ENCODE data around the gene TRIM54. TPM values are rescaled to one million over a fixed set of nuclear protein-coding genes. Genes with fewer than 3 reads are reported as not detected.

TRIM54 gene
- total RNA-seq, 1 donor from 2014 or later, result not detected

DNA sequence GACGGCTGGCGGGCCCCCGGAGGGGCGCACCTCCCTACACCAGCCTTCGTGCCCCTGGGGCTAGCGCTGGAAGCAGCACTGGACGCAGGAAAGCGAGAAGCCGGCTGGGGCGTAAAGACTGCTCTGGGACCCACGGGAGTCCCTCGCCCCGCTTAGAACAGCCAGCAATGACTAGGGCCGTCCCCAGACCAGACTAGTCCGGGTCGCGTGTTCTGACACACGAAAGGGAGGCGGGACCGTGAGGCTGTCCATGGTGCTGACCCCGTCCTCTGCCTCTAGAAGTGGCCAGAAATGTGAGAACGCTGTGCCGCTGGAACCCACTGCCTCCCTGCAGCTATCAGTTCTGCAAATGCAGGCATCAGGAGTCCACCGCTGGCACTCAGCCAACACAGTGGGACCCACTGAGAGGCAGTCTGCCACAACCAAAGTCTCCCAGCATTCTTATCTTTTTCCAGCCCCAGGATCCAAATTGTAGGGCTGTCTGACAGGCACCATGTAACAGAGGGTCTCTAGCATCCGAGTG lies 26.2 kb downstream of the TRIM54 start, which contains the start of gene UCN:
Gene UCN (minus strand): TSS at position 87 of the 523 bp plus-strand sequence. CDS start 550 bp downstream, outside the sequence.
- Mint-ChIP-seq H3K27me3 (ENCODE audit: insufficient read depth, low read depth) (peaks cover 31% of the 10 kb centered on the region), H3K4me1 (no peaks in the 10 kb centered on the region), H3K9me3 (no peaks in the 10 kb centered on the region), H3K4me3 (peak within 1 kb of the TSS; percentile 30), H3K36me3 (peaks cover 5% of the 10 kb centered on the region), H3K27ac (no peak within 1 kb of the TSS)
- H3K4me1 ChIP-seq, result peaks cover 12% of the 10 kb centered on the region
- no peaks in the 10 kb centered on the region for H3K79me2 ChIP-seq (ENCODE audit: low read depth)
- TF ChIP-seq EZH2 (IDR thresholded peaks at IDR 0.05), result no peak
- TF ChIP-seq, protein P1, sequence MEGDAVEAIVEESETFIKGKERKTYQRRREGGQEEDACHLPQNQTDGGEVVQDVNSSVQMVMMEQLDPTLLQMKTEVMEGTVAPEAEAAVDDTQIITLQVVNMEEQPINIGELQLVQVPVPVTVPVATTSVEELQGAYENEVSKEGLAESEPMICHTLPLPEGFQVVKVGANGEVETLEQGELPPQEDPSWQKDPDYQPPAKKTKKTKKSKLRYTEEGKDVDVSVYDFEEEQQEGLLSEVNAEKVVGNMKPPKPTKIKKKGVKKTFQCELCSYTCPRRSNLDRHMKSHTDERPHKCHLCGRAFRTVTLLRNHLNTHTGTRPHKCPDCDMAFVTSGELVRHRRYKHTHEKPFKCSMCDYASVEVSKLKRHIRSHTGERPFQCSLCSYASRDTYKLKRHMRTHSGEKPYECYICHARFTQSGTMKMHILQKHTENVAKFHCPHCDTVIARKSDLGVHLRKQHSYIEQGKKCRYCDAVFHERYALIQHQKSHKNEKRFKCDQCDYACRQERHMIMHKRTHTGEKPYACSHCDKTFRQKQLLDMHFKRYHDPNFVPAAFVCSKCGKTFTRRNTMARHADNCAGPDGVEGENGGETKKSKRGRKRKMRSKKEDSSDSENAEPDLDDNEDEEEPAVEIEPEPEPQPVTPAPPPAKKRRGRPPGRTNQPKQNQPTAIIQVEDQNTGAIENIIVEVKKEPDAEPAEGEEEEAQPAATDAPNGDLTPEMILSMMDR (IDR thresholded peaks at IDR 0.05), result no peak
- no peak for TF ChIP-seq EZH2phosphoT487 (IDR thresholded peaks at IDR 0.05)
- H3K27ac ChIP-seq, result no peak within 1 kb of the TSS
- no peaks in the 10 kb centered on the region for H3K36me3 ChIP-seq
- peak within 1 kb of the TSS; percentile 70 for H3K4me2 ChIP-seq
- peaks cover 12% of the 10 kb centered on the region for H3F3A ChIP-seq (ENCODE audit: low read depth)
- no peak within 1 kb of the TSS for H2AFZ ChIP-seq (replicated peaks)
- peaks cover 40% of the 10 kb centered on the region for H4K20me1 ChIP-seq (ENCODE audit: low read depth)
- DNase-seq (ENCODE audit: low spot score), result peak; percentile 88
- no peak within 1 kb of the TSS for H3K9ac ChIP-seq
- H3K27me3 ChIP-seq, result peaks cover 49% of the 10 kb centered on the region
- no peaks in the 10 kb centered on the region for H3K9me3 ChIP-seq (ENCODE audit: low read depth)
- H3K4me3 ChIP-seq, result peak within 1 kb of the TSS; percentile 17

DNA sequence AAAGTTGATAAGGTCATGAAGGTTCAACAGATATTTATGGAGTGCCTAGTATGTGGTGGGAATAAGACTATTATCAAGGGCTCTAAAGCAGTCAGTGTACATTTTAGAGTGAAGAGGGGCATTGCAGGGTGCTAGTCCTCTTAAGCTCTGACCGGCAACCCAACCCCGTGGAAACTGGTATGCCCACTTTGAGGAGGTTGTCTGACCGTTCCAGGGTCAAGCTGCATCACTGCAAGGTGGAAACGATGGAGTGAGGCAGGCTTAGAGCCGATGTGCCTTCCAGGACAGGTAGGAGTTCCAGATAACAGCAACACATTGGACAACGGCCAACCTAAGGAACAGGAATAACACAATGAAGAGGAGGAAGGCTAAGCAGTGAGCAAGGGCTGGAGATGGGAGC lies 27.4 kb downstream of the TRIM54 start:
- Mint-ChIP-seq H3K9me3 (no peaks in the 10 kb centered on the region), H3K4me1 (no peaks in the 10 kb centered on the region), H3K4me3 (peak overlapping the region; percentile 9), H3K36me3 (peaks cover 5% of the 10 kb centered on the region), H3K27me3 (ENCODE audit: insufficient read depth, low read depth) (peaks cover 27% of the 10 kb centered on the region), H3K27ac (no peak overlapping the region)
- H3K27ac ChIP-seq, result no peak overlapping the region
- DNase-seq (ENCODE audit: low spot score), result no peak
- peaks cover 12% of the 10 kb centered on the region for H3K4me1 ChIP-seq
- H4K20me1 ChIP-seq (ENCODE audit: low read depth), result peaks cover 40% of the 10 kb centered on the region
- peaks cover 12% of the 10 kb centered on the region for H3F3A ChIP-seq (ENCODE audit: low read depth)
- H2AFZ ChIP-seq (replicated peaks), result no peak overlapping the region
- H3K4me2 ChIP-seq, result no peak overlapping the region
- peaks cover 45% of the 10 kb centered on the region for H3K27me3 ChIP-seq
- TF ChIP-seq, protein P1 (IDR thresholded peaks at IDR 0.05), result no peak
- TF ChIP-seq EZH2 (IDR thresholded peaks at IDR 0.05) (no peak), EZH2phosphoT487 (IDR thresholded peaks at IDR 0.05) (no peak)
- H3K4me3 ChIP-seq, result no peak overlapping the region
- H3K9me3 ChIP-seq (ENCODE audit: low read depth), result no peaks in the 10 kb centered on the region
- no peaks in the 10 kb centered on the region for H3K36me3 ChIP-seq
- H3K79me2 ChIP-seq (ENCODE audit: low read depth), result no peaks in the 10 kb centered on the region
- H3K9ac ChIP-seq, result no peak overlapping the region

DNA sequence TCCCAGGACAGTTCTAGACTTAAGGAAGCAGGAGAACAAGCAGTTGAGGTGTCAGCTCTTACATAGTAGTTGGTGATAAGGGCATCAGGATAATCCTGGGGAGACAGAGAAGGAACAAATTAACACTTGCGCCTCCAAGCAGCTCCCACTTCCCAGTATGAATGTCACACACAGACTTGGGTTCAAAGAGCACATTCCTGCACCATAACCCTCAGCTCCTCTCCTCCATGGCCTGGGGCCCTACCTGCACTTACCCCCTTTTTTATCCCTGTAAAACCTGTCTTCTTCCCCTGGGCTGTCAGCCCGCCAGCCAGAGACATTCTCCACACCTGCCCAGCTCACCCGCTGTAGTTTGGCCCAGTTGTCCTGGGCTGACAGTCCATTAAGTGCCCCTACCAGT lies 29.9 kb downstream of the TRIM54 start:
- no peak overlapping the region for H3K27ac Mint-ChIP-seq
- H3K9ac ChIP-seq, result no peak overlapping the region
- H3K4me1 Mint-ChIP-seq, result no peaks in the 10 kb centered on the region

More for the DNA sequence above, 29.9 kb downstream of the TRIM54 start:
- no peak for TF ChIP-seq EZH2 (IDR thresholded peaks at IDR 0.05)
- TF ChIP-seq, protein P1 (IDR thresholded peaks at IDR 0.05), result no peak
- no peak for TF ChIP-seq EZH2phosphoT487 (IDR thresholded peaks at IDR 0.05)
- no peaks in the 10 kb centered on the region for H3K9me3 Mint-ChIP-seq
- peaks cover 8% of the 10 kb centered on the region for H3K4me1 ChIP-seq
- no peaks in the 10 kb centered on the region for H3K36me3 ChIP-seq
- H3K27me3 Mint-ChIP-seq (ENCODE audit: insufficient read depth, low read depth), result peaks cover 8% of the 10 kb centered on the region
- peaks cover 20% of the 10 kb centered on the region for H3K27me3 ChIP-seq
- no peak overlapping the region for H3K27ac ChIP-seq
- peaks cover 12% of the 10 kb centered on the region for H3F3A ChIP-seq (ENCODE audit: low read depth)
- peaks cover 29% of the 10 kb centered on the region for H4K20me1 ChIP-seq (ENCODE audit: low read depth)
- H2AFZ ChIP-seq (replicated peaks), result no peak overlapping the region
- no peak overlapping the region for H3K4me3 ChIP-seq
- H3K4me3 Mint-ChIP-seq, result no peak overlapping the region
- H3K36me3 Mint-ChIP-seq, result peaks cover 5% of the 10 kb centered on the region
- no peak overlapping the region for H3K4me2 ChIP-seq
- H3K9me3 ChIP-seq (ENCODE audit: low read depth), result no peaks in the 10 kb centered on the region
- no peak for DNase-seq (ENCODE audit: low spot score)
- H3K79me2 ChIP-seq (ENCODE audit: low read depth), result no peaks in the 10 kb centered on the region

Measured in neural progenitor cell (in vitro differentiated cells).